ENCODE measurements around the gene CERS3. TPM values are rescaled to one million over a fixed set of nuclear protein-coding genes. Genes with fewer than 3 reads are reported as not detected.

The CERS3 gene
- total RNA-seq, 2 experiments from 2014 or later = not detected

DNA sequence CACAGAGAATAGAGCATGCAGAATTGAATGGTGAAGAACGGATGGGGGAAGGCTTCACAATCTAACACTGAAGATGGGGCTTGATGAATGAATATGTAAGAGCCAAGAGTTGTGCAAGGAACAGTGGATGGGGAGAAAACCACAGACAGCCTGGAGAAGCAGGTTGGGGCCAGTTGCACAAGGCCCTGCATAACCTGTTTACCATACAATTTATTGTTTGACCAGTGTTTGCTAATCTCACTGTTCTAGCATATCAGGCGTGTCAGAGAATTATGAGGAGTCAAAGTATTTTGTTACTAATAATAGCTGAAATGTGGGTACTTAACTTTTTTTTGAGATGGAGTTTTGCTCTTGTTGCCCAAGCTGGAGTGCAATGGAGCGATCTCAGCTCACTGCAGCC lies 36.8 kb upstream of the CERS3 start:
- TF ChIP-seq CTCF (IDR thresholded peaks at IDR 0.05) = no peak
- no peak for DNase-seq
- Mint-ChIP-seq H3K27me3 (no peaks in the 10 kb centered on the region), H3K4me3 (no peak overlapping the region), H3K27ac (no peak overlapping the region), H3K9me3 (no peaks in the 10 kb centered on the region), H3K4me1 (ENCODE audit: low read depth) (peaks cover 8% of the 10 kb centered on the region), H3K36me3 (ENCODE audit: low read depth) (peaks cover 33% of the 10 kb centered on the region)
- ChIA-PET CTCF (interaction anchor here (1.1 to 2.1 kb wide), 2 partner anchors 24 to 215 kb away, joined by 3 to 11 read pairs; no protein-coding TSS in a partner anchor), POLR2A (no interaction called here)
- intact Hi-C loops (cut with micrococcal nuclease) = loop anchor here (10.0 kb wide), 1 partner anchor 211 kb away; no protein-coding TSS in a partner anchor
- no peak for ATAC-seq

DNA sequence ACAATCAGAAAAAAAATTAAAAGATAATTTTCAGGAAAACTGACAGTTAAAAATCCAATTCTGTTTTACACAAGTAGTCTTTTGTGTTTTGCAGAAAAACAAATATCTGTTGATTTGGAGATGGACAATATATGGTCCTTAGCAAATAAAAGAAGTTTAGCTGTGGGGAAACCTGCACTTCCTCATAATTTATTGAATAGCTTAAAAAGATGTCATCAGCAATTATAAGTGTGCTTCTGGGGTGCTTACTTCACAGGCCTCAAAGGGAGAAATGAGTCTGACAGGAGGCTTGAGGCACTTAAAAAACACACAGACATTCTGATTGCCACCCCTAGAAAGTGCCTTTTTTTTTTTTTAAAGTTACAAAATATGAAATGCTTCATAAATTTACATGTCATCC lies 31.6 kb upstream of the CERS3 start:
- TF ChIP-seq CTCF (IDR thresholded peaks at IDR 0.05) = no peak
- H3K36me3 Mint-ChIP-seq (ENCODE audit: low read depth) = peaks cover 25% of the 10 kb centered on the region
- ATAC-seq (no peak), DNase-seq (no peak)
- no peak overlapping the region for H3K27ac Mint-ChIP-seq
- H3K9me3 Mint-ChIP-seq = no peaks in the 10 kb centered on the region
- ChIA-PET POLR2A (no interaction called here), CTCF (no interaction called here)
- no peaks in the 10 kb centered on the region for H3K4me1 Mint-ChIP-seq (ENCODE audit: low read depth)
- H3K4me3 Mint-ChIP-seq = no peak overlapping the region
- intact Hi-C loops (cut with micrococcal nuclease) = loop anchor here (10.0 kb wide), 1 partner anchor 206 kb away; no protein-coding TSS in a partner anchor
- H3K27me3 Mint-ChIP-seq = no peaks in the 10 kb centered on the region

GRCh38 chr15:100559330-100559729 lies 30.6 kb upstream of the CERS3 start:
- intact Hi-C loops (cut with micrococcal nuclease) = no loop called here
- ChIA-PET POLR2A (no interaction called here), CTCF (no interaction called here)
- Mint-ChIP-seq H3K36me3 (ENCODE audit: low read depth) (peaks cover 23% of the 10 kb centered on the region), H3K4me1 (ENCODE audit: low read depth) (no peaks in the 10 kb centered on the region), H3K27me3 (no peaks in the 10 kb centered on the region), H3K9me3 (no peaks in the 10 kb centered on the region), H3K4me3 (no peak overlapping the region), H3K27ac (no peak overlapping the region)
- ATAC-seq (no peak), DNase-seq (no peak)
- no peak for TF ChIP-seq CTCF (IDR thresholded peaks at IDR 0.05)

- no peak overlapping the region for H3K4me3 Mint-ChIP-seq
- TF ChIP-seq CTCF (IDR thresholded peaks at IDR 0.05) = no peak
- no peaks in the 10 kb centered on the region for H3K27me3 Mint-ChIP-seq
- H3K9me3 Mint-ChIP-seq = no peaks in the 10 kb centered on the region
- ATAC-seq (no peak), DNase-seq (no peak)
- no peak overlapping the region for H3K27ac Mint-ChIP-seq
- H3K4me1 Mint-ChIP-seq (ENCODE audit: low read depth) = no peaks in the 10 kb centered on the region
- CTCF ChIA-PET = no interaction called here
- POLR2A ChIA-PET = no interaction called here
- intact Hi-C loops (cut with micrococcal nuclease) = no loop called here
- peaks cover 26% of the 10 kb centered on the region for H3K36me3 Mint-ChIP-seq (ENCODE audit: low read depth)
Observed at GRCh38 chr15:100558771-100559254, 30.1 kb upstream of the CERS3 start.

DNA sequence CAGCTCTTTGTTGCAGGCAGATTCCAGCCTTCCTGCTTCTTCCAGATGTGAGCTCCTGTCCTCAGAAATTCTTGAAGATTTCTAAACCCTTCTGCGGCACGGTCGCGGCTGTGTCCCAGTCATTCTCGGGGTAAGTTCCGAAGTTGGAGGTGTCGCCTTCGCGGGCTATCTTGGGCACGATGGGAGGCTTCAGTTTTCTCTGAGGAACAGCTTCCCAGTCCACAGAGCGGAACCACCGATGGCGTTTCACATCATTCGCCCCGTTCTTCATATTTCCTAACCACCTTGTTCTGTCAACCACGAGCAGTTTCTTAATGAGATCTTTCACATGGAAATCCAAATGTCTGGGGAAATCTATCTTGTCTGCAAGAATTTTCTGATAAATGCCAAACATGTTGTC lies 24.7 kb upstream of the CERS3 start:
- CTCF ChIA-PET = no interaction called here
- intact Hi-C loops (cut with micrococcal nuclease) = no loop called here
- no peak for DNase-seq
- TF ChIP-seq CTCF (IDR thresholded peaks at IDR 0.05) = no peak
- POLR2A ChIA-PET = no interaction called here
- Mint-ChIP-seq H3K4me3 (no peak overlapping the region), H3K4me1 (ENCODE audit: low read depth) (no peaks in the 10 kb centered on the region), H3K9me3 (peaks cover 1% of the 10 kb centered on the region), H3K36me3 (ENCODE audit: low read depth) (peaks cover 37% of the 10 kb centered on the region), H3K27me3 (no peaks in the 10 kb centered on the region), H3K27ac (no peak overlapping the region)
- no peak for ATAC-seq

Measured in activated CD8-positive, alpha-beta T cell treated with anti-CD3 and anti-CD28 coated beads for 36 hours (primary cell).